PFSK-1 (cell line): ENCODE measurements around the gene KRT20.

Experiments
- POLR2AphosphoS5 ChIP-seq: IDR thresholded peaks from 2 replicates; pipeline ENCODE4 v1.6.1; 2012; ENCODE audit warnings: low read depth, mild to moderate bottlenecking, control low read depth, low read length, moderate library complexity
- SIN3A ChIP-seq: IDR thresholded peaks from 2 replicates; pipeline ENCODE4 v1.6.1; 2012; ENCODE audit warnings: mild to moderate bottlenecking, low read length, moderate library complexity, borderline replicate concordance; ENCODE audit not compliant: insufficient read depth
- TAF1 ChIP-seq: IDR thresholded peaks from 2 replicates; pipeline ENCODE4 v1.6.1; 2012; ENCODE audit warnings: low read length, control low read depth, borderline replicate concordance; ENCODE audit not compliant: insufficient read depth

GRCh38 chr17:40909755-40910154, 24.7 kb upstream of the KRT20 start:
- TF ChIP-seq POLR2AphosphoS5 = no peak
- TF ChIP-seq SIN3A = no peak
- no peak for TF ChIP-seq TAF1
